Lung (tissue), 12 donors: ENCODE measurements around the gene KERA. TPM values are rescaled to one million over a fixed set of nuclear protein-coding genes. Genes with fewer than 3 reads are reported as not detected.

Experiments
- ATAC-seq: fragments of 200-7000 bp; cut with Tn5 transposase; one replicate; pipeline ENCODE4 v1.9.1; 2020; ENCODE audit warnings: moderate number of reproducible peaks; ENCODE audit not compliant: insufficient read depth, low FRiP score
- DNase-seq, 3 donors: peaks; one replicate each; pipeline ENCODE4 v3.0.0-alpha.2; 2013 to 2017
- H3K27ac ChIP-seq, 2 donors: one replicate each; pipeline ENCODE4 v1.5.1; 2013; ENCODE audit warnings: mild to moderate bottlenecking in 2 of 2, moderate library complexity in 2 of 2, control low read depth in 1 of 2, inconsistent platforms in 1 of 2, low read depth in 1 of 2, low read length in 1 of 2
- H3K27me3 ChIP-seq, 3 donors: one replicate each; pipeline ENCODE4 v1.5.1; 2013; ENCODE audit warnings: low read length in 2 of 3; ENCODE audit not compliant: control insufficient read depth in 3 of 3, insufficient read depth in 3 of 3
- H3K36me3 ChIP-seq, 4 donors: one replicate each; pipeline ENCODE4 v1.5.1; 2013; ENCODE audit warnings: low read length in 4 of 4, mild to moderate bottlenecking in 1 of 4, moderate library complexity in 1 of 4; ENCODE audit not compliant: control insufficient read depth in 4 of 4, insufficient read depth in 4 of 4
- H3K4me1 ChIP-seq, 5 donors: one replicate each; pipeline ENCODE4 v1.5.1; 2013; ENCODE audit warnings: low read length in 5 of 5, mild to moderate bottlenecking in 2 of 5, moderate library complexity in 1 of 5; ENCODE audit not compliant: control insufficient read depth in 5 of 5, insufficient read depth in 5 of 5
- H3K4me3 ChIP-seq: one replicate; pipeline ENCODE4 v1.5.1; 2013; ENCODE audit warnings: mild to moderate bottlenecking, control low read depth, moderate library complexity
- H3K9ac ChIP-seq, 2 donors: one replicate each; pipeline ENCODE4 v1.5.1; 2013; ENCODE audit warnings: low read length in 2 of 2, control low read depth in 1 of 2; ENCODE audit not compliant: insufficient read depth in 1 of 2
- H3K9me3 ChIP-seq, 4 donors: one replicate each; pipeline ENCODE4 v1.5.1; 2013; ENCODE audit warnings: low read length in 3 of 4, mild to moderate bottlenecking in 1 of 4, moderate library complexity in 1 of 4; ENCODE audit not compliant: control insufficient read depth in 4 of 4, insufficient read depth in 3 of 4
- WGBS, 2 donors: extraction: QIAGEN DNeasy Blood & Tissue Kit; methylation state at CpG; one replicate each; pipeline ENCODE4 v1.1.7; 2013; 5-methylcytosine and 5-hydroxymethylcytosine counted together
- polyA plus RNA-seq, 2 donors: library from polyadenylated mRNA; stranded (reverse); fragments of 200-250 nt; gene quantifications; one replicate each; pipeline ENCODE4 v1.2.1, GENCODE V29; 2013
- total RNA-seq, 2 donors: library from RNA; depleted of rRNA in 1 of 2; stranded (reverse); fragments of >200 nt in 1 of 2; gene quantifications; one replicate each; pipeline ENCODE4 v1.2.1, GENCODE V29; 2014 to 2021
- TF ChIP-seq, protein P1 (sequence below): IDR thresholded peaks from 2 replicates; pipeline ENCODE4 v1.5.1; 2012; ENCODE audit warnings: mild to moderate bottlenecking; ENCODE audit errors: control extremely low read depth, extremely low read depth
- donor health status: control.
- donor health status: control.
- donor health status: Bipolar disorder and iron deficiency.
- donor health status: healthy.
- donor health status: DM: yes; HTN: yes; CAD: no.

KERA gene
- total and polyA plus RNA-seq, 4 donors = 0.26 TPM; not detected in 3

DNA sequence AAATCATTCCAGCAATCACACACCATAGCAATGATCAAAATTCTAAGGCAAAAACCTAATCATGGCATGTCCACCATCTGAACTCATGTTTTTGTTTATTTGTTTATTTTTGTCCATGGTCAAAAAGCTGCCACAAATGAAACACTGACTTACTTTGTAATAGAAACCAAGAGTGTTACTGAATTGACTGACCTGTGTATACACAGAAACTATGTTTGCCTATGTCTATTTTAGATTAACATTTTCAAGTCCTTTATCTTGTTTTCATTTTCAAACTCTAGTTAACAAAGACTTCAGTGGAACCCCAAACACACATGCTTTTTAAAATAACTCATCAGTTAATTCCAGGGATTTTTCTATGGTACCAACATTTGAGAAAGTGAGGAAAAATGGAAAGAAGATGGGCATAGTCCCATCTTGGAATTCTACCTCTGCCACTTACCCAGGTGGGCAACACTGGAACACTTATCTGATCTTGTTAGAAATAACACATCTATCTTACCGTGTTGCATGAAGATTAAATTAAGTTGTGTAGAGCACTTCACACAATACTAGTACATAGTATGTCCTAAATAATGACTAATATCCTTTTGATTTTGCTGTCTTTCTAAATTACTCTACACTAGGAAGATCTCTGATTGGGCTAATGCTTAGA lies 47.1 kb upstream of the KERA start:
- H3K27ac ChIP-seq = no peak overlapping the region
- WGBS, 2 donors = 71 to 75% methylated on average over 1 of the region's 1 CpG
- H3K4me3 ChIP-seq = no peak overlapping the region

DNA sequence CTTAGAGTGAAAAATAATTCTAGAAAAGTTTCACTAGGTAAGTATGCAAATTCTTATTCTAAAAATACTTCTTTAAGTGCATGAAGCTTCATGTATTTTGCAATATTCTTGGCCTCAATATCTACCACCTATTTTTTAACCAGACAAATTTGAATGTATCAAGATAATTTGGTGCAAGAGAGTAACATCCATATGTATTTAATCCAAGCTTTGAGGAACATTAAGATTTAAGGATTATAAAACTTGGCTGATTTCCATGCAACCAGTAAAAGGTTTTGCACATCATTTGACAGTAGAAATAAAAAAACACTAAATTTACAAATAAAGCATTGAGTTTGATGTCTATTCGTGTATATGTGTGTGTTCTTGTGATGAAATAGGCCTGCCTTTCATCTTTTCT lies 45.8 kb upstream of the KERA start:
- no peak overlapping the region for H3K27ac ChIP-seq
- WGBS, 2 donors = 42 to 49% methylated on average over 1 of the region's 1 CpG

More for the DNA sequence above, 47.1 kb upstream of the KERA start:
- TF ChIP-seq, protein P1, sequence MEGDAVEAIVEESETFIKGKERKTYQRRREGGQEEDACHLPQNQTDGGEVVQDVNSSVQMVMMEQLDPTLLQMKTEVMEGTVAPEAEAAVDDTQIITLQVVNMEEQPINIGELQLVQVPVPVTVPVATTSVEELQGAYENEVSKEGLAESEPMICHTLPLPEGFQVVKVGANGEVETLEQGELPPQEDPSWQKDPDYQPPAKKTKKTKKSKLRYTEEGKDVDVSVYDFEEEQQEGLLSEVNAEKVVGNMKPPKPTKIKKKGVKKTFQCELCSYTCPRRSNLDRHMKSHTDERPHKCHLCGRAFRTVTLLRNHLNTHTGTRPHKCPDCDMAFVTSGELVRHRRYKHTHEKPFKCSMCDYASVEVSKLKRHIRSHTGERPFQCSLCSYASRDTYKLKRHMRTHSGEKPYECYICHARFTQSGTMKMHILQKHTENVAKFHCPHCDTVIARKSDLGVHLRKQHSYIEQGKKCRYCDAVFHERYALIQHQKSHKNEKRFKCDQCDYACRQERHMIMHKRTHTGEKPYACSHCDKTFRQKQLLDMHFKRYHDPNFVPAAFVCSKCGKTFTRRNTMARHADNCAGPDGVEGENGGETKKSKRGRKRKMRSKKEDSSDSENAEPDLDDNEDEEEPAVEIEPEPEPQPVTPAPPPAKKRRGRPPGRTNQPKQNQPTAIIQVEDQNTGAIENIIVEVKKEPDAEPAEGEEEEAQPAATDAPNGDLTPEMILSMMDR = no peak
- H3K9me3 ChIP-seq = no peaks in the 10 kb centered on the region
- H3K36me3 ChIP-seq = peaks cover 0 to 26% (median 13%) of the 10 kb centered on the region in 4 donors
- no peak overlapping the region for H3K9ac ChIP-seq
- DNase-seq (no peak), ATAC-seq (no peak)
- H3K4me1 ChIP-seq = peaks cover 0 to 62% (median 6%) of the 10 kb centered on the region in 5 donors
- H3K27me3 ChIP-seq = no peaks in the 10 kb centered on the region

DNA sequence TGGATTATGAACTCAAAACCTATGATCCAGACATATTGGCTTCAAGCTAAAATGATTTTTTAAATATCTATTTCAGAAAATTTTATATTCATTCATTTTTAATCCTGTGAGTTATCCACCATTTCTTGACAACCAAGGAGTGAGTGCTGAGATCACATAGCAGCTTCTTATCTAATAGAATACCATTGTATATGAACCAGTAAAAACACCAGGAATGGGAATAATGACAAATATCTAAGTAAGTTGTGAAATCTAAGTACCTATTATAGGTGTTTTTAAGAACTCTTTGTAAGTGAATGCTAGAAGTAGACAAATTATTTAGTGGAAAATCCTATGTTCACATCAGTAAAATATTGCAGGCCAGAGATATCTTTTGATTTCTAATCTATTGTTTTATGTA lies 45.3 kb upstream of the KERA start:
- DNase-seq = no peak
- no peak overlapping the region for H3K9ac ChIP-seq
- TF ChIP-seq, protein P1 = no peak
- no peaks in the 10 kb centered on the region for H3K9me3 ChIP-seq
- H3K27ac ChIP-seq = no peak overlapping the region
- peaks cover 0 to 22% (median 10%) of the 10 kb centered on the region in 4 donors for H3K36me3 ChIP-seq
- H3K4me3 ChIP-seq = no peak overlapping the region
- H3K27me3 ChIP-seq = no peaks in the 10 kb centered on the region
- peaks cover 0 to 56% (median 2%) of the 10 kb centered on the region in 5 donors for H3K4me1 ChIP-seq
- no peak for ATAC-seq

More for the DNA sequence above, 45.8 kb upstream of the KERA start:
- Histone ChIP-seq H3K4me1 (peaks cover 0 to 61% (median 6%) of the 10 kb centered on the region in 5 donors), H3K9ac (no peak overlapping the region), H3K27me3 (no peaks in the 10 kb centered on the region), H3K4me3 (no peak overlapping the region), H3K36me3 (peaks cover 0 to 26% (median 13%) of the 10 kb centered on the region in 4 donors), H3K9me3 (no peaks in the 10 kb centered on the region)
- ATAC-seq (no peak), DNase-seq (peak in 2 of 3 donors; percentile 89 to 95)
- TF ChIP-seq, protein P1 = no peak
